Measurements from ENCODE around the gene NLRP5.

DNA sequence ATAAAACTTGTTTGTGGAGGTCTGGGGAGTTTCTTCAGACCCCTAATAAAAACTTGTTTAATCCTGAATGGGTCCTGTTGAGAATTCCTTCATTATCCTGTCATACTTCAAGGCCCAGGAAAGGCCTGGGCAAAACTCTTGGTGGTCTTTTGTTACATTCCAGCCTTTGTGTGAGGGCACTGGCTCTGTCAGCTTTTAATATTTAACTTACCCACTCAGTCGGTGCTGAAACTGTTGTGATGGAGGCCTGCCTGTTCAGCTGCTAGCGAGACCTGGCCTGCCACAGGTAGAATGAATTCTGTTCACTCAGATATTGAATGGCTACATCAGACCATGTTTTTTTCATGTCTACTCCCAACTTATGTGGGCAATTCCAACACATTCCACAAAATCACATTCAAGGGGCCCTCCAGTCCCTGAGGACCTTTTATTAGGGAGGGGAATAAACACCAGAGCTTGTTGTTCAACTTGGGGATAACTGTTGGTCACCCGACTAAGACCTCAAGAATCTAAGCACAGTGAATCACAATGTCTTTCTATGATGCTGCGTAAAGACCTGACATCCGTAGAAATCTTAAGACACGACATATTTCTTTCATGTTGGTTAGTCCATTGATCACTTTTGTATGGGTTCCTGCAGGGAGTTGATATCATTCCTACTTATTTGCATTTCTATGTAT, 26.4 kb upstream of the NLRP5 start:
- TF ChIP-seq EZH2 (IDR thresholded peaks at IDR 0.05; ENCODE audit: insufficient read depth, poor library complexity, severe bottlenecking) (no peak), EZH2phosphoT487 (IDR thresholded peaks at IDR 0.05; ENCODE audit: insufficient read depth, low read depth) (no peak)

Data from GM23248 (cell line).